K562 (cell line): ENCODE data around the gene MSANTD1. TPM values are rescaled to one million over a fixed set of nuclear protein-coding genes. Genes with fewer than 3 reads are reported as not detected.

Experiments used
- ATAC-seq: fragments of 200-7000 bp; cut with Tn5 transposase; 3 replicates; pipeline ENCODE4 v1.9.1; 2020; ENCODE audit warnings: moderate library complexity
- BruUV-seq: library from RNA; stranded (reverse); fragments of 400-500 nt; replicated peaks from 2 replicates; lab custom pipeline; 2021; lab: Mats Ljungman, UMichigan
- CTCF ChIA-PET: fragments of 300-600 bp; formaldehyde crosslinking; extraction: SDS; loops from one replicate; lab custom pipeline; 2021; ENCODE audit warnings: low intra/inter-chr PET ratio; lab: Yijun Ruan, JAX
- POLR2A ChIA-PET: fragments of 300-600, 350-650 bp; sonication (Branson Sonifier 250); formaldehyde crosslinking; extraction: SDS; loops from one replicate; lab custom pipeline; 2021; ENCODE audit warnings: antibody characterized with exemption, inconsistent platforms; lab: Yijun Ruan, JAX
- DNase-seq, 4 experiments: peaks; one replicate each; pipeline versions ENCODE4 v3.0.0 to v3.0.0-alpha.2; 2011 to 2018; ENCODE audit warnings: low spot score in 3 of 4, mixed read lengths in 3 of 4; ENCODE audit errors: extremely low read depth in 1 of 4
- FAIRE-seq: peaks from 2 replicates; lab custom pipeline; 2011; peaks lifted over from hg19 to GRCh38; lab: Jason Lieb, UNC
- H2AFZ ChIP-seq: 2 replicates; pipeline ENCODE4 v1.6.0; 2011; ENCODE audit warnings: low read depth, low read length, control low read depth, inconsistent platforms
- H3K27ac ChIP-seq: fragments of 200-600 bp; 3 replicates; pipeline ENCODE4 v1.8.0; 2011; ENCODE audit warnings: low read depth, mild to moderate bottlenecking, control low read depth, inconsistent platforms, low read length, moderate library complexity, mixed read lengths; ENCODE audit errors: extremely low read depth
- H3K27me3 ChIP-seq, 2 experiments: fragments of 300-600 bp in 1 of 2; 2 replicates in 1 of 2; 3 replicates in 1 of 2; pipeline versions ENCODE4 v1.6.0 to v1.8.0; 2011; ENCODE audit warnings: inconsistent platforms in 2 of 2, low read length in 2 of 2, mild to moderate bottlenecking in 1 of 2, mixed read lengths in 1 of 2, moderate library complexity in 1 of 2; ENCODE audit not compliant: control insufficient read depth in 2 of 2, insufficient read depth in 2 of 2
- H3K36me3 ChIP-seq: fragments of 300-600 bp; 3 replicates; pipeline ENCODE4 v1.8.0; 2011; ENCODE audit warnings: mild to moderate bottlenecking, low read length, inconsistent platforms; ENCODE audit not compliant: control insufficient read depth, insufficient read depth
- H3K4me1 ChIP-seq, 2 experiments: fragments of 200-600 bp in 1 of 2; replicated peaks in 1 of 2; 2 replicates in 1 of 2; 3 replicates in 1 of 2; pipeline versions ENCODE4 v1.5.1 to v1.8.0; 2011; ENCODE audit warnings: inconsistent platforms in 2 of 2, low read length in 2 of 2, mild to moderate bottlenecking in 1 of 2, mixed read lengths in 1 of 2, moderate library complexity in 1 of 2; ENCODE audit not compliant: control insufficient read depth in 2 of 2, insufficient read depth in 2 of 2
- H3K4me2 ChIP-seq: 2 replicates; pipeline ENCODE4 v1.6.1; 2011; ENCODE audit warnings: low read length, control low read depth, inconsistent platforms, mixed read lengths; ENCODE audit not compliant: insufficient read depth
- H3K4me3 ChIP-seq: fragments of 200-600 bp; sonication (generic), shearing (Covaris generic); 2 replicates; pipeline ENCODE4 v1.5.1; 2016; ENCODE audit warnings: control low read depth, inconsistent platforms
- H3K79me2 ChIP-seq: fragments of 200-600 bp; 3 replicates; pipeline ENCODE4 v1.8.0; 2011; ENCODE audit warnings: low read length, inconsistent platforms; ENCODE audit not compliant: control insufficient read depth, insufficient read depth
- H3K9ac ChIP-seq, 2 experiments: 2 replicates each; pipeline versions ENCODE4 v1.6.0 to v1.6.1; 2011; ENCODE audit warnings: low read depth in 2 of 2, low read length in 2 of 2, control low read depth in 1 of 2, inconsistent platforms in 1 of 2, mild to moderate bottlenecking in 1 of 2, mixed read lengths in 1 of 2; ENCODE audit not compliant: insufficient read depth in 1 of 2
- H3K9me1 ChIP-seq: one replicate; pipeline ENCODE4 v1.6.0; 2011; ENCODE audit warnings: inconsistent platforms, mild to moderate bottlenecking, low read length, moderate library complexity; ENCODE audit not compliant: control insufficient read depth, insufficient read depth
- H3K9me3 ChIP-seq: replicated peaks from 2 replicates; pipeline ENCODE4 v1.5.1; 2011; ENCODE audit warnings: low read depth, low read length, inconsistent platforms; ENCODE audit not compliant: control insufficient read depth, insufficient read depth
- H4K20me1 ChIP-seq: replicated peaks from 2 replicates; pipeline ENCODE4 v1.6.1; 2011; ENCODE audit warnings: low read length, inconsistent platforms, mixed read lengths; ENCODE audit not compliant: control insufficient read depth, insufficient read depth
- CREB3 ChIP-seq: fragments of 450-650 bp; conservative IDR thresholded peaks from 2 replicates; pipeline ENCODE4 v1.6.1; 2016; ENCODE audit warnings: missing genetic modification characterization, low read depth, mild to moderate bottlenecking, missing compliant biosample characterization, moderate library complexity
- FOXK1 ChIP-seq: sonication (generic); formaldehyde crosslinking; IDR thresholded peaks from 2 replicates; pipeline ENCODE4 v1.8.0; 2022; ENCODE audit warnings: missing genetic modification reagents, mild to moderate bottlenecking, borderline replicate concordance
- HMGN3 ChIP-seq: IDR thresholded peaks from 2 replicates; pipeline ENCODE4 v1.6.1; 2011; ENCODE audit warnings: borderline replicate concordance, low read depth, mild to moderate bottlenecking, mixed read lengths, low read length; ENCODE audit not compliant: insufficient read length; ENCODE audit errors: extremely low read depth
- ILK ChIP-seq: fragments of 450-650 bp; IDR thresholded peaks from 2 replicates; pipeline ENCODE4 v1.6.1; 2016; ENCODE audit warnings: missing genetic modification characterization, low read depth, mild to moderate bottlenecking, missing compliant biosample characterization, moderate library complexity, borderline replicate concordance
- NR1H2 ChIP-seq: sonication (generic); formaldehyde crosslinking; IDR thresholded peaks from 2 replicates; pipeline ENCODE4 v1.4.0; 2020; ENCODE audit warnings: mild to moderate bottlenecking, missing genetic modification reagents
- RBBP5 ChIP-seq: fragments of 200-600 bp; sonication (generic); IDR thresholded peaks from 2 replicates; pipeline ENCODE4 v1.6.1; 2012; ENCODE audit warnings: borderline replicate concordance, mild to moderate bottlenecking, low read length, control low read depth, inconsistent platforms; ENCODE audit not compliant: insufficient read depth, poor library complexity, severe bottlenecking
- SIN3B ChIP-seq: fragments of 450-650 bp; IDR thresholded peaks from 2 replicates; pipeline ENCODE4 v1.6.1; 2017; ENCODE audit warnings: low read depth, mild to moderate bottlenecking, moderate library complexity
- SIX5 ChIP-seq, 2 experiments: IDR thresholded peaks; 2 replicates each; pipeline ENCODE4 v1.6.1; 2011; ENCODE audit warnings: low read length in 2 of 2, borderline replicate concordance in 1 of 2, low read depth in 1 of 2, mild to moderate bottlenecking in 1 of 2, moderate library complexity in 1 of 2; ENCODE audit not compliant: insufficient read depth in 1 of 2
- SMARCE1 ChIP-seq: fragments of 450-650 bp; IDR thresholded peaks from 2 replicates; pipeline ENCODE4 v1.7.1; 2016; ENCODE audit warnings: mild to moderate bottlenecking
- SRSF9 ChIP-seq: fragments of 200-400 bp; formaldehyde crosslinking; IDR thresholded peaks from 2 replicates; pipeline ENCODE4 v1.6.1; 2017; ENCODE audit warnings: low read depth, low read length, borderline replicate concordance
- TEAD4 ChIP-seq, 2 experiments: sonication (generic) in 1 of 2; formaldehyde crosslinking in 1 of 2; IDR thresholded peaks; 2 replicates each; pipeline versions ENCODE4 v1.6.1 to v1.8.0; 2012 to 2022; ENCODE audit warnings: borderline replicate concordance in 1 of 2, inconsistent platforms in 1 of 2, low read length in 1 of 2, mild to moderate bottlenecking in 1 of 2, missing genetic modification reagents in 1 of 2
- THAP12 ChIP-seq: fragments of 250-450 bp; sonication (Bioruptor Pico); IDR thresholded peaks from 2 replicates; pipeline ENCODE4 v1.9.0; 2021; ENCODE audit warnings: mild to moderate bottlenecking, inconsistent platforms
- WHSC1 ChIP-seq: IDR thresholded peaks from one replicate; pipeline ENCODE4 v1.6.1; 2012; ENCODE audit warnings: low read length, control low read depth, inconsistent platforms
- ZNF146 ChIP-seq: IDR thresholded peaks from one replicate; pipeline ENCODE4 v1.6.1; 2018; ENCODE audit warnings: missing compliant biosample characterization; ENCODE audit not compliant: unreplicated experiment
- ZNF511 ChIP-seq: sonication (generic); formaldehyde crosslinking; IDR thresholded peaks from 2 replicates; pipeline ENCODE4 v1.8.0; 2022; ENCODE audit warnings: mild to moderate bottlenecking, missing genetic modification reagents
- WGBS: fragments of 100-300 bp; shearing (Covaris generic); methylation state at CpG from one replicate; pipeline ENCODE4 v1.1.6; 2016; ENCODE audit warnings: low coverage, mixed read lengths; ENCODE audit not compliant: insufficient coverage; ENCODE audit errors: missing lambda C conversion rate; 5-methylcytosine and 5-hydroxymethylcytosine counted together
- in situ Hi-C: fragments of 300-500 bp; cut with MboI; formaldehyde crosslinking; loops from 4 replicates; pipeline ENCODE4 v1.15.0; 2018; ENCODE audit warnings: inconsistent platforms, mixed read lengths
- intact Hi-C: fragments of 100-400 bp; cut with micrococcal nuclease; formaldehyde crosslinking; loops from 2 replicates; pipeline ENCODE4 v1.14.2; 2022
- polyA plus RNA-seq, 8 experiments: library from polyadenylated mRNA; depleted of rRNA in 4 of 8; stranded (reverse) in 5 of 8; unstranded in 3 of 8; fragments of >200 nt; fragmentation: Nextera tagmentation in 2 of 8; fragmentation: Illumina TruSeq in 1 of 8; extraction: Ambion mirVana in 2 of 8; extraction: Trizol in 1 of 8; gene quantifications; 2 replicates each; pipeline versions ENCODE4 v1.2.1 to v1.2.3, GENCODE V29; 2011 to 2014; ENCODE audit warnings: inconsistent platforms in 1 of 8, missing spikeins in 1 of 8
- total RNA-seq, 7 experiments: library from RNA; depleted of rRNA in 6 of 7; stranded (reverse); fragments of >200 nt in 6 of 7; fragmentation: Illumina TruSeq in 2 of 7; extraction: Trizol in 2 of 7; gene quantifications; 2 replicates each; pipeline versions ENCODE4 v1.2.1 to v1.2.3, GENCODE V29; 2011 to 2021; ENCODE audit warnings: low replicate concordance in 1 of 7
- TF ChIP-seq, protein P1 (sequence below): IDR thresholded peaks from 2 replicates; pipeline ENCODE4 v1.6.1; 2014; ENCODE audit warnings: antibody characterized with exemption

Gene MSANTD1
- total and polyA plus RNA-seq, 9 of the 15 experiments (the other 6 are each of a cell fraction or from before 2014, with no cell fraction given) = 0.04 to 0.09 (median 0.07) TPM; not detected in 6

- 46% methylated on average over 14 of the region's 17 CpGs for WGBS
- H3K27me3 ChIP-seq = peaks cover 10 to 67% of the 10 kb centered on the region in 2 experiments; a peak in 3 of 5 replicates
- peaks cover 3% of the 10 kb centered on the region; the same call in 1 of the 2 replicates for H3K9me3 ChIP-seq
- no TSS peak for BruUV-seq
- DNase-seq (no peak), ATAC-seq (no peak), FAIRE-seq (no peak)
- no peak overlapping the region for H3K9ac ChIP-seq
- no peak overlapping the region for H3K4me2 ChIP-seq
- no peak overlapping the region for H2AFZ ChIP-seq
- ChIA-PET POLR2A (interaction anchor here (0.7 kb wide), 1 partner anchor 947 kb away, joined by 3 read pairs; no protein-coding TSS in a partner anchor), CTCF (no interaction called here)
- intact Hi-C loops (no loop called here), in situ Hi-C loops (no loop called here)
- no peaks in the 10 kb centered on the region for H3K79me2 ChIP-seq
- no peaks in the 10 kb centered on the region for H3K36me3 ChIP-seq
- no peaks in the 10 kb centered on the region for H3K9me1 ChIP-seq
- no peak overlapping the region for H3K4me3 ChIP-seq
- H3K4me1 ChIP-seq = peaks cover 10 to 17% of the 10 kb centered on the region in 2 experiments; a peak in 2 of 5 replicates
- peaks cover 57% of the 10 kb centered on the region for H4K20me1 ChIP-seq
- H3K27ac ChIP-seq = no peak overlapping the region
- TF ChIP-seq SIN3B (no peak), RBBP5 (no peak), SMARCE1 (no peak), ILK (tag) (no peak), WHSC1 (no peak), CREB3 (no peak), THAP12 (CRISPR knock-in tag) (no peak), FOXK1 (CRISPR knock-in tag) (no peak), HMGN3 (no peak), ZNF146 (CRISPR knock-in tag) (no peak), NR1H2 (CRISPR knock-in tag) (no peak), SRSF9 (no peak), ZNF511 (CRISPR knock-in tag) (no peak), SIX5 (IDR thresholded peaks at IDR 0.05; ENCODE audit: borderline replicate concordance in 1 of 2, insufficient read depth in 1 of 2, low read depth in 1 of 2, low read length in 2 of 2) (no peak), TEAD4 (IDR thresholded peaks at IDR 0.05; ENCODE audit: low read length) (no peak), TEAD4 (CRISPR knock-in tag; IDR thresholded peaks at IDR 0.05; ENCODE audit: borderline replicate concordance) (no peak)
- TF ChIP-seq, protein P1, sequence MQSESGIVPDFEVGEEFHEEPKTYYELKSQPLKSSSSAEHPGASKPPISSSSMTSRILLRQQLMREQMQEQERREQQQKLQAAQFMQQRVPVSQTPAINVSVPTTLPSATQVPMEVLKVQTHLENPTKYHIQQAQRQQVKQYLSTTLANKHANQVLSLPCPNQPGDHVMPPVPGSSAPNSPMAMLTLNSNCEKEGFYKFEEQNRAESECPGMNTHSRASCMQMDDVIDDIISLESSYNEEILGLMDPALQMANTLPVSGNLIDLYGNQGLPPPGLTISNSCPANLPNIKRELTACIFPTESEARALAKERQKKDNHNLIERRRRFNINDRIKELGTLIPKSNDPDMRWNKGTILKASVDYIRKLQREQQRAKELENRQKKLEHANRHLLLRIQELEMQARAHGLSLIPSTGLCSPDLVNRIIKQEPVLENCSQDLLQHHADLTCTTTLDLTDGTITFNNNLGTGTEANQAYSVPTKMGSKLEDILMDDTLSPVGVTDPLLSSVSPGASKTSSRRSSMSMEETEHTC = no peak
Measured at GRCh38 chr4:3302173-3302785, 53.3 kb downstream of the MSANTD1 start.
